A549 treated with Mapracorat at 1 μM for 4 hours (cell line): ENCODE measurements around the gene BCL11B. TPM values are rescaled to one million over a fixed set of nuclear protein-coding genes. Genes with fewer than 3 reads are reported as not detected.

Experiments used
- total RNA-seq: library from RNA; stranded (reverse); fragments of 200-300 nt; extraction: Qiagen RNA extraction; gene quantifications from 5 replicates; pipeline ENCODE4 v1.2.3, GENCODE V29; 2022

The BCL11B gene
- 0.21 to 0.35 TPM (median 0.28 TPM) in 5 replicates for total RNA-seq

GRCh38 chr14:99271951-99272631 lies at the start of gene BCL11B:
TSS of gene BCL11B (minus strand) at chr14:99272197. CDS start at chr14:99271218, 979 bp downstream.

Other genes with a start within 250 kb of the BCL11B start
- 43.6 to 50.3 TPM (median 47.3 TPM) in 5 replicates for gene SETD3, start 208.7 kb upstream of the BCL11B start, total RNA-seq
- 43.3 to 59.3 TPM (median 47.1 TPM) in 5 replicates for gene CCNK, start 209.2 kb upstream of the BCL11B start, total RNA-seq